ENCODE results near the gene RIC1. TPM values are rescaled to one million over a fixed set of nuclear protein-coding genes. Genes with fewer than 3 reads are reported as not detected.
"Not testable (repeated sequence)": the region's sequence is repeated elsewhere in the genome, so short reads cannot be mapped to it uniquely, and the experiment has no call there.

Gene RIC1
- total and polyA plus RNA-seq, 2 of the 8 experiments (the other 6 are each of a cell fraction or from before 2014, with no cell fraction given): 10.7 to 24.5 TPM

- H2AFZ ChIP-seq (ENCODE audit: low read length); H3K56ac ChIP-seq (replicated peaks; ENCODE audit: insufficient read length, low read depth, low read length); H3K4me1 ChIP-seq (replicated peaks in 1 of 4; ENCODE audit: control insufficient read depth in 3 of 4, insufficient read depth in 4 of 4, low read length in 3 of 4); H2BK12ac ChIP-seq (ENCODE audit: low read depth, low read length); H2AK5ac ChIP-seq (ENCODE audit: low read depth, low read length); H4K5ac ChIP-seq (ENCODE audit: insufficient read length, low read depth, low read length); H3K36me3 ChIP-seq (ENCODE audit: control insufficient read depth in 2 of 4, insufficient read depth in 4 of 4, low read length in 3 of 4); POLR2A ChIA-PET (ENCODE audit: partially characterized antibody); H4K20me1 ChIP-seq (replicated peaks in 1 of 2; ENCODE audit: control insufficient read depth in 1 of 2, insufficient read depth in 2 of 2, low read length in 2 of 2); H2BK120ac ChIP-seq (replicated peaks; ENCODE audit: low read depth, low read length); H3K18ac ChIP-seq (ENCODE audit: extremely low read depth, low read length); H3K79me1 ChIP-seq (ENCODE audit: low read depth, low read length); H4K8ac ChIP-seq (ENCODE audit: extremely low read depth, insufficient read depth, low read length); H2BK5ac ChIP-seq (ENCODE audit: low read depth, low read length); H2BK15ac ChIP-seq (ENCODE audit: low read length); H3K27ac ChIP-seq (ENCODE audit: low read depth, low read length); H3K23ac ChIP-seq (ENCODE audit: insufficient read length); H3K23me2 ChIP-seq (ENCODE audit: low read depth, low read length); H3K4me2 ChIP-seq (ENCODE audit: insufficient read depth in 1 of 2, low read depth in 2 of 2, low read length in 2 of 2); FAIRE-seq; H3K4me3 ChIP-seq (ENCODE audit: extremely low read depth in 1 of 4, insufficient read depth in 2 of 4, low read depth in 3 of 4, low read length in 4 of 4); H2BK20ac ChIP-seq (ENCODE audit: low read length); H3K79me2 ChIP-seq (ENCODE audit: control insufficient read depth in 1 of 2, insufficient read depth in 2 of 2, low read length in 2 of 2); H3K9me3 ChIP-seq (ENCODE audit: insufficient read depth in 2 of 2, low read depth in 1 of 2, low read length in 1 of 2); H3K14ac ChIP-seq (ENCODE audit: insufficient read length); H3K9ac ChIP-seq (replicated peaks in 1 of 4; ENCODE audit: extremely low read depth in 1 of 4, low read depth in 3 of 4, low read length in 3 of 4); DNase-seq (ENCODE audit: low read depth in 1 of 2, low spot score in 2 of 2); H3K27me3 ChIP-seq (replicated peaks in 1 of 4; ENCODE audit: control insufficient read depth in 3 of 4, extremely low read depth in 1 of 4, insufficient read depth in 3 of 4, low read length in 3 of 4); H4K91ac ChIP-seq (replicated peaks; ENCODE audit: insufficient read length, low read length); H3K4ac ChIP-seq (replicated peaks; ENCODE audit: insufficient read length, low read depth, low read length): not testable (repeated sequence)
- CTCF ChIA-PET (ENCODE audit: partially characterized antibody): interaction anchor here (1.1 to 1.6 kb wide), 2 partner anchors 85 to 100 kb away, joined by 5 to 6 read pairs; no protein-coding TSS in a partner anchor
- WGBS, 2 experiments (ENCODE audit: extremely low coverage in 1 of 2, insufficient coverage in 1 of 2, insufficient read length in 1 of 2, insufficient replicate concordance in 2 of 2, low coverage in 1 of 2, low lambda C conversion rate in 2 of 2, missing lambda C conversion rate in 1 of 2): 93% methylated on average over 7 of the region's 7 CpGs; no CpG with 5 or more reads in 1 of the 2 experiments
Measured at GRCh38 chr9:5800378-5800777, 171.5 kb downstream of the RIC1 start.
